Endothelial cell of umbilical vein (primary cell): Measurements from ENCODE around the gene CDK9. TPM values are rescaled to one million over a fixed set of nuclear protein-coding genes. Genes with fewer than 3 reads are reported as not detected.

Source experiments
- BruUV-seq: library from RNA; stranded (reverse); fragments of 400-500 nt; replicated peaks from 2 replicates; lab custom pipeline; 2021; lab: Mats Ljungman, UMichigan
- CTCF ChIA-PET: fragments of 300-600, 350-600 bp; sonication (Branson Sonifier 250); formaldehyde crosslinking; loops from one replicate; lab custom pipeline; 2021; ENCODE audit warnings: antibody characterized with exemption, inconsistent platforms; lab: Charles Lee
- POLR2A ChIA-PET: fragments of 300-600, 350-600 bp; sonication (Branson Sonifier 250); formaldehyde crosslinking; loops from one replicate; lab custom pipeline; 2021; ENCODE audit warnings: antibody characterized with exemption, inconsistent platforms; lab: Charles Lee
- DNase-seq: peaks from one replicate; pipeline ENCODE4 v3.0.0-alpha.2; 2011; ENCODE audit warnings: low read depth, low spot score
- FAIRE-seq: peaks from 2 replicates; lab custom pipeline; 2011; peaks lifted over from hg19 to GRCh38; lab: Jason Lieb, UNC
- H2AFZ ChIP-seq: 2 replicates; pipeline ENCODE4 v1.6.0; 2012; ENCODE audit warnings: low read depth, low read length, control low read depth, inconsistent platforms
- H3K27ac ChIP-seq: 2 replicates; pipeline ENCODE4 v1.5.1; 2011; ENCODE audit warnings: low read depth, mild to moderate bottlenecking, control low read depth, low read length, moderate library complexity; ENCODE audit not compliant: insufficient read depth
- H3K27me3 ChIP-seq, 2 experiments: 2 replicates each; pipeline versions ENCODE4 v1.6.0 to v1.6.1; 2011; ENCODE audit warnings: low read length in 2 of 2, mixed read lengths in 1 of 2; ENCODE audit not compliant: control insufficient read depth in 2 of 2, insufficient read depth in 2 of 2
- H3K36me3 ChIP-seq, 2 experiments: 2 replicates in 1 of 2; 3 replicates in 1 of 2; pipeline ENCODE4 v1.5.1; 2011; ENCODE audit warnings: low read length in 2 of 2, mild to moderate bottlenecking in 1 of 2, moderate library complexity in 1 of 2; ENCODE audit not compliant: control insufficient read depth in 2 of 2, insufficient read depth in 2 of 2; ENCODE audit errors: extremely low read depth in 1 of 2
- H3K4me1 ChIP-seq: 3 replicates; pipeline ENCODE4 v1.5.1; 2011; ENCODE audit warnings: mild to moderate bottlenecking, low read length; ENCODE audit not compliant: control insufficient read depth, insufficient read depth; ENCODE audit errors: extremely low read depth
- H3K4me2 ChIP-seq: 2 replicates; pipeline ENCODE4 v1.6.1; 2011; ENCODE audit warnings: low read length, control low read depth, mixed read lengths; ENCODE audit not compliant: insufficient read depth
- H3K4me3 ChIP-seq, 3 experiments: fragments of 200-600 bp in 1 of 3; sonication (generic), shearing (Covaris generic) in 1 of 3; replicated peaks in 1 of 3; 2 replicates each; pipeline ENCODE4 v1.5.1; 2011 to 2016; ENCODE audit warnings: control low read depth in 3 of 3, low read length in 3 of 3, mild to moderate bottlenecking in 2 of 3, inconsistent platforms in 1 of 3, low read depth in 1 of 3, moderate library complexity in 1 of 3; ENCODE audit not compliant: insufficient read depth in 1 of 3
- H3K79me2 ChIP-seq: 2 replicates; pipeline ENCODE4 v1.6.0; 2012; ENCODE audit warnings: low read length, inconsistent platforms; ENCODE audit not compliant: control insufficient read depth, insufficient read depth
- H3K9ac ChIP-seq: replicated peaks from 2 replicates; pipeline ENCODE3; 2011; ENCODE audit warnings: low read length, control low read depth; ENCODE audit not compliant: insufficient read depth; ENCODE audit errors: extremely low read depth
- H3K9me1 ChIP-seq: replicated peaks from 3 replicates; pipeline ENCODE4 v1.6.0; 2011; ENCODE audit warnings: mild to moderate bottlenecking, low read length; ENCODE audit not compliant: control insufficient read depth, insufficient read depth; ENCODE audit errors: extremely low read depth
- H3K9me3 ChIP-seq: replicated peaks from 2 replicates; pipeline ENCODE4 v1.5.1; 2012; ENCODE audit warnings: low read length, inconsistent platforms; ENCODE audit not compliant: control insufficient read depth, insufficient read depth
- H4K20me1 ChIP-seq: replicated peaks from 2 replicates; pipeline ENCODE3; 2011; ENCODE audit warnings: mild to moderate bottlenecking, low read length; ENCODE audit not compliant: control insufficient read depth, insufficient read depth; ENCODE audit errors: extremely low read depth
- EZH2 ChIP-seq: IDR thresholded peaks from 2 replicates; pipeline ENCODE4 v1.6.1; 2012; ENCODE audit warnings: borderline replicate concordance, low read depth, mild to moderate bottlenecking, moderate library complexity, low read length, inconsistent platforms; ENCODE audit not compliant: severe bottlenecking
- FOS ChIP-seq: IDR thresholded peaks from 2 replicates; pipeline ENCODE4 v1.6.1; 2011; ENCODE audit warnings: mild to moderate bottlenecking, low read length, moderate library complexity, borderline replicate concordance; ENCODE audit not compliant: insufficient read depth
- GATA2 ChIP-seq: IDR thresholded peaks from 2 replicates; pipeline ENCODE4 v1.7.0; 2011; ENCODE audit warnings: low read depth, mild to moderate bottlenecking, moderate library complexity, mixed read lengths, low read length; ENCODE audit not compliant: insufficient read length, insufficient read depth
- JUN ChIP-seq: IDR thresholded peaks from 2 replicates; pipeline ENCODE4 v1.6.1; 2011; ENCODE audit warnings: borderline replicate concordance, low read depth; ENCODE audit not compliant: insufficient read length, insufficient read depth
- MAX ChIP-seq: IDR thresholded peaks from 2 replicates; pipeline ENCODE4 v1.6.1; 2011; ENCODE audit not compliant: insufficient read depth, insufficient read length
- MYC ChIP-seq: IDR thresholded peaks from one replicate; pipeline ENCODE4 v1.6.1; 2011; ENCODE audit warnings: mild to moderate bottlenecking, low read depth, low read length
- POLR2A ChIP-seq: IDR thresholded peaks from 2 replicates; pipeline ENCODE4 v1.6.1; 2012; ENCODE audit warnings: low read depth, mild to moderate bottlenecking, control low read depth, low read length
- POLR2AphosphoS5 ChIP-seq: IDR thresholded peaks from 2 replicates; pipeline ENCODE4 v1.6.1; 2012; ENCODE audit warnings: low read depth, mild to moderate bottlenecking, control low read depth, low read length, moderate library complexity; ENCODE audit not compliant: insufficient read depth
- dilution Hi-C: fragments of 300-500 bp; cut with MboI; formaldehyde crosslinking; loops from one replicate; pipeline ENCODE4 v1.15.0; 2019; ENCODE audit warnings: low sequenced_read_pairs; ENCODE audit not compliant: extremely low pct_ligation_motif_present
- intact Hi-C: fragments of 100-400 bp; cut with micrococcal nuclease; formaldehyde crosslinking; loops from one replicate; pipeline ENCODE4 v1.10.0; 2022
- polyA plus RNA-seq, 4 experiments: library from polyadenylated mRNA; depleted of rRNA in 3 of 4; stranded (reverse) in 3 of 4; unstranded in 1 of 4; fragments of >200 nt; gene quantifications; 2 replicates each; pipeline versions ENCODE4 v1.2.1 to v1.2.3, GENCODE V29; 2011 to 2012; ENCODE audit warnings: missing spikeins in 1 of 4
- total RNA-seq: library from RNA; stranded (reverse); gene quantifications from 2 replicates; pipeline ENCODE4 v1.2.3, GENCODE V29; 2021
- TF ChIP-seq, protein P1 (sequence below), 2 donors: IDR thresholded peaks; 1 replicate in 1 of 2; 2 replicates in 1 of 2; pipeline ENCODE4 v1.5.1; 2011; ENCODE audit warnings: low read length in 2 of 2, mild to moderate bottlenecking in 2 of 2, moderate library complexity in 2 of 2, control low read depth in 1 of 2, inconsistent platforms in 1 of 2, low read depth in 1 of 2; ENCODE audit not compliant: insufficient read depth in 1 of 2; ENCODE audit errors: extremely low read depth in 1 of 2

Gene CDK9
- total and polyA plus RNA-seq, 2 donors (not counting 3 experiments of a cell fraction or from before 2014, with no cell fraction given): 92.2 to 124 TPM

- FAIRE-seq (no peak), DNase-seq (no peak)
- peaks cover 9 to 43% of the 10 kb centered on the region in 2 experiments for H3K36me3 ChIP-seq
- dilution Hi-C loops (no loop called here), intact Hi-C loops (no loop called here)
- no TSS peak for BruUV-seq
- H3K9me3 ChIP-seq: no peaks in the 10 kb centered on the region
- no peak overlapping the region for H3K9ac ChIP-seq
- no peaks in the 10 kb centered on the region for H3K27me3 ChIP-seq
- H3K9me1 ChIP-seq: no peaks in the 10 kb centered on the region
- no peak overlapping the region for H2AFZ ChIP-seq
- POLR2A ChIA-PET: no interaction called here
- H3K4me2 ChIP-seq: no peak overlapping the region
- TF ChIP-seq FOS (no peak), MAX (no peak), MYC (no peak), EZH2 (no peak), GATA2 (no peak), JUN (no peak), POLR2A (peak; percentile 34), POLR2AphosphoS5 (peak; percentile 37)
- TF ChIP-seq, protein P1, sequence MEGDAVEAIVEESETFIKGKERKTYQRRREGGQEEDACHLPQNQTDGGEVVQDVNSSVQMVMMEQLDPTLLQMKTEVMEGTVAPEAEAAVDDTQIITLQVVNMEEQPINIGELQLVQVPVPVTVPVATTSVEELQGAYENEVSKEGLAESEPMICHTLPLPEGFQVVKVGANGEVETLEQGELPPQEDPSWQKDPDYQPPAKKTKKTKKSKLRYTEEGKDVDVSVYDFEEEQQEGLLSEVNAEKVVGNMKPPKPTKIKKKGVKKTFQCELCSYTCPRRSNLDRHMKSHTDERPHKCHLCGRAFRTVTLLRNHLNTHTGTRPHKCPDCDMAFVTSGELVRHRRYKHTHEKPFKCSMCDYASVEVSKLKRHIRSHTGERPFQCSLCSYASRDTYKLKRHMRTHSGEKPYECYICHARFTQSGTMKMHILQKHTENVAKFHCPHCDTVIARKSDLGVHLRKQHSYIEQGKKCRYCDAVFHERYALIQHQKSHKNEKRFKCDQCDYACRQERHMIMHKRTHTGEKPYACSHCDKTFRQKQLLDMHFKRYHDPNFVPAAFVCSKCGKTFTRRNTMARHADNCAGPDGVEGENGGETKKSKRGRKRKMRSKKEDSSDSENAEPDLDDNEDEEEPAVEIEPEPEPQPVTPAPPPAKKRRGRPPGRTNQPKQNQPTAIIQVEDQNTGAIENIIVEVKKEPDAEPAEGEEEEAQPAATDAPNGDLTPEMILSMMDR (IDR thresholded peaks at IDR 0.05; ENCODE audit: extremely low read depth in 1 of 2, insufficient read depth in 1 of 2, low read depth in 1 of 2, low read length in 2 of 2): no peak
- H3K27ac ChIP-seq: no peak overlapping the region
- no peaks in the 10 kb centered on the region for H4K20me1 ChIP-seq
- no peak overlapping the region for H3K4me3 ChIP-seq
- peaks cover 5% of the 10 kb centered on the region for H3K79me2 ChIP-seq
- CTCF ChIA-PET: interaction anchor here (0.8 kb wide), 1 partner anchor 59 kb away, joined by 3 read pairs; no protein-coding TSS in a partner anchor
- H3K4me1 ChIP-seq: no peaks in the 10 kb centered on the region
These were observed 24.7 kb downstream of the CDK9 start for GRCh38 chr9:127810378-127811187.
